ENCODE data around the gene FCHSD2. TPM values are rescaled to one million over a fixed set of nuclear protein-coding genes. Genes with fewer than 3 reads are reported as not detected.

FCHSD2 gene
- total and polyA plus RNA-seq, 5 experiments from 2014 or later: 11.8 to 70.0 (median 15.6) TPM

- H3K9me3 Mint-ChIP-seq: no peaks in the 10 kb centered on the region
- no peaks in the 10 kb centered on the region for H3K27me3 Mint-ChIP-seq
- H3K36me3 Mint-ChIP-seq: peaks cover 7 to 35% (median 13%) of the 10 kb centered on the region in 3 donors
- POLR2A ChIA-PET: no interaction called here
- H3K4me3 Mint-ChIP-seq: no peak overlapping the region
- no peak for ATAC-seq
- peak overlapping the region in 1 of 10 donors; percentile 29 for H3K27ac Mint-ChIP-seq
- DNase-seq: no peak
- peaks cover 7 to 24% (median 11%) of the 10 kb centered on the region in 4 donors for H3K4me1 Mint-ChIP-seq
These were observed 176.4 kb downstream of the FCHSD2 start for GRCh38 chr11:72965672-72966071.

DNA sequence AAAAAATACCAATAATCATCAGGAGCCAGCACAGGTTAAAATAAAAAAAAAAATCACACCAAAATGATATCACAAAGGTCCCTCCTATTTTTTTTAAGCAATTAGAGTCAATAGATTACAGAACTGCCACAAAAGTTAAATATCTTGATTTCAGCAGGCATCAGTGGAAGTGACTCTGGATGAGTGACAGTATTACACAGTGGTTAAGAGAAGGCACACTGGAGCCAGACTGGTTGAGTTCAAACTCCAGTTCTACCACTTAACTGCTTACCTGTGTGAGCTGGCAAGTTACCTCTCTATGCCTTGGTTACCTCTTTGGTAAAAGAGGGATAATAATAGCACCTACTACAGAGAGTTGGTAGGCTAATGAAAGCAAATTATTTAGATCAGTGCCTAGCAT, 179.4 kb downstream of the FCHSD2 start:
- H3K9me3 Mint-ChIP-seq: no peaks in the 10 kb centered on the region
- H3K4me3 Mint-ChIP-seq: no peak overlapping the region
- DNase-seq (no peak), ATAC-seq (no peak)
- no peaks in the 10 kb centered on the region for H3K27me3 Mint-ChIP-seq
- H3K4me1 Mint-ChIP-seq: peaks cover 0 to 5% (median 1%) of the 10 kb centered on the region in 4 donors
- no peak overlapping the region for H3K27ac Mint-ChIP-seq
- H3K36me3 Mint-ChIP-seq: peaks cover 17 to 47% (median 24%) of the 10 kb centered on the region in 3 donors
- POLR2A ChIA-PET: no interaction called here

GRCh38 chr11:72962084-72962483, 180.0 kb downstream of the FCHSD2 start:
- DNase-seq (no peak), ATAC-seq (no peak)
- Mint-ChIP-seq H3K27ac (no peak overlapping the region), H3K4me3 (no peak overlapping the region), H3K27me3 (no peaks in the 10 kb centered on the region), H3K36me3 (peaks cover 13 to 48% (median 28%) of the 10 kb centered on the region in 3 donors), H3K4me1 (peaks cover 0 to 5% (median 1%) of the 10 kb centered on the region in 4 donors), H3K9me3 (peaks cover 0 to 4% (median 0%) of the 10 kb centered on the region in 9 donors)
- POLR2A ChIA-PET: interaction anchor here (0.9 kb wide), 1 partner anchor 56 kb away, joined by 5 read pairs; no protein-coding TSS in a partner anchor

- H3K27ac Mint-ChIP-seq: no peak overlapping the region
- ATAC-seq: no peak
- POLR2A ChIA-PET: no interaction called here
- H3K36me3 Mint-ChIP-seq: peaks cover 8 to 42% (median 25%) of the 10 kb centered on the region in 3 donors
- H3K4me3 Mint-ChIP-seq: no peak overlapping the region
- H3K4me1 Mint-ChIP-seq: peaks cover 0 to 10% (median 1%) of the 10 kb centered on the region in 4 donors
- H3K9me3 Mint-ChIP-seq: peaks cover 0 to 4% (median 0%) of the 10 kb centered on the region in 9 donors
- no peak for DNase-seq
- H3K27me3 Mint-ChIP-seq: no peaks in the 10 kb centered on the region
These were observed 182.0 kb downstream of the FCHSD2 start for GRCh38 chr11:72959998-72960731.

DNA sequence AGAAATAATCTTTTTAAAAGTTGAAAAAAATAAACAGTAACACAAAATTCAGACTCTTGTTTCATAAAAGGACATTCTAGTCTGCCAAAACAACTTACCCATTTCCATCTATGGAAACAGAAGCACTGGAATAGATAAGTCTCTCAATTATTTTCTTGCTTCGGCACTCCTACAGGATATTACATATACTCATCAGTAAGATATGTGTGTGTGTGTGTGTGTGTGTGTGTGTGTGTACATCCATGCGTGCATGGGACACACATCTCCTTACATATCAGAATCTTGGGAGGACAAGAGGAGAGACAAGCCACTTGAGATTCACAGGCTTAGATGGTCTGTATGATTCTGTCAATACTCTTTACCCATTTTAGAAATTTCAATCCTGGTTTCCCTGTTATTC, 183.3 kb downstream of the FCHSD2 start:
- Mint-ChIP-seq H3K27ac (no peak overlapping the region), H3K27me3 (no peaks in the 10 kb centered on the region), H3K4me3 (no peak overlapping the region), H3K4me1 (peaks cover 0 to 15% (median 1%) of the 10 kb centered on the region in 4 donors), H3K36me3 (peaks cover 4 to 38% (median 25%) of the 10 kb centered on the region in 3 donors), H3K9me3 (peaks cover 0 to 4% (median 0%) of the 10 kb centered on the region in 9 donors)
- POLR2A ChIA-PET: no interaction called here
- no peak for ATAC-seq
- no peak for DNase-seq

GRCh38 chr11:72955466-72955865, 186.7 kb downstream of the FCHSD2 start:
- POLR2A ChIA-PET: no interaction called here
- Mint-ChIP-seq H3K27ac (no peak overlapping the region), H3K27me3 (no peaks in the 10 kb centered on the region), H3K36me3 (peaks cover 4 to 37% (median 28%) of the 10 kb centered on the region in 3 donors), H3K4me1 (peaks cover 0 to 40% (median 1%) of the 10 kb centered on the region in 4 donors), H3K4me3 (no peak overlapping the region), H3K9me3 (peaks cover 0 to 4% (median 0%) of the 10 kb centered on the region in 9 donors)
- ATAC-seq (no peak), DNase-seq (no peak)

GRCh38 chr11:72954860-72955259, 187.3 kb downstream of the FCHSD2 start:
- peaks cover 0 to 40% (median 1%) of the 10 kb centered on the region in 4 donors for H3K4me1 Mint-ChIP-seq
- peaks cover 0 to 4% (median 0%) of the 10 kb centered on the region in 9 donors for H3K9me3 Mint-ChIP-seq
- no peak overlapping the region for H3K4me3 Mint-ChIP-seq
- ATAC-seq (no peak), DNase-seq (no peak)
- peaks cover 4 to 34% (median 22%) of the 10 kb centered on the region in 3 donors for H3K36me3 Mint-ChIP-seq
- no peaks in the 10 kb centered on the region for H3K27me3 Mint-ChIP-seq
- POLR2A ChIA-PET: no interaction called here
- no peak overlapping the region for H3K27ac Mint-ChIP-seq

GRCh38 chr11:72953637-72954036, 188.5 kb downstream of the FCHSD2 start:
- Mint-ChIP-seq H3K4me3 (no peak overlapping the region), H3K27me3 (no peaks in the 10 kb centered on the region), H3K4me1 (peaks cover 0 to 45% (median 2%) of the 10 kb centered on the region in 4 donors), H3K27ac (peak overlapping the region in 1 of 10 donors; percentile 36), H3K9me3 (peaks cover 0 to 4% (median 0%) of the 10 kb centered on the region in 9 donors), H3K36me3 (peaks cover 4 to 28% (median 18%) of the 10 kb centered on the region in 3 donors)
- DNase-seq: no peak
- no peak for ATAC-seq
- POLR2A ChIA-PET: interaction anchor here (1.1 kb wide), 1 partner anchor 189 kb away, joined by 3 read pairs; no protein-coding TSS in a partner anchor

- DNase-seq (no peak), ATAC-seq (no peak)
- H3K36me3 Mint-ChIP-seq: peaks cover 4 to 18% (median 8%) of the 10 kb centered on the region in 3 donors
- POLR2A ChIA-PET: no interaction called here
- H3K27me3 Mint-ChIP-seq: no peaks in the 10 kb centered on the region
- H3K27ac Mint-ChIP-seq: peak overlapping the region in 2 of 10 donors; percentile 51 to 69
- H3K9me3 Mint-ChIP-seq: peaks cover 0 to 1% (median 0%) of the 10 kb centered on the region in 9 donors
- H3K4me1 Mint-ChIP-seq: peaks cover 0 to 45% (median 2%) of the 10 kb centered on the region in 4 donors
- no peak overlapping the region for H3K4me3 Mint-ChIP-seq
These were observed 190.2 kb downstream of the FCHSD2 start for GRCh38 chr11:72951888-72952287.

GRCh38 chr11:72951193-72951592, 190.9 kb downstream of the FCHSD2 start:
- H3K4me1 Mint-ChIP-seq: peaks cover 0 to 40% (median 2%) of the 10 kb centered on the region in 4 donors
- H3K9me3 Mint-ChIP-seq: peaks cover 0 to 1% (median 0%) of the 10 kb centered on the region in 9 donors
- peaks cover 4 to 18% (median 11%) of the 10 kb centered on the region in 3 donors for H3K36me3 Mint-ChIP-seq
- POLR2A ChIA-PET: no interaction called here
- no peaks in the 10 kb centered on the region for H3K27me3 Mint-ChIP-seq
- H3K27ac Mint-ChIP-seq: peak overlapping the region in 1 of 10 donors; percentile 69
- H3K4me3 Mint-ChIP-seq: no peak overlapping the region
- DNase-seq (no peak), ATAC-seq (no peak)

DNA sequence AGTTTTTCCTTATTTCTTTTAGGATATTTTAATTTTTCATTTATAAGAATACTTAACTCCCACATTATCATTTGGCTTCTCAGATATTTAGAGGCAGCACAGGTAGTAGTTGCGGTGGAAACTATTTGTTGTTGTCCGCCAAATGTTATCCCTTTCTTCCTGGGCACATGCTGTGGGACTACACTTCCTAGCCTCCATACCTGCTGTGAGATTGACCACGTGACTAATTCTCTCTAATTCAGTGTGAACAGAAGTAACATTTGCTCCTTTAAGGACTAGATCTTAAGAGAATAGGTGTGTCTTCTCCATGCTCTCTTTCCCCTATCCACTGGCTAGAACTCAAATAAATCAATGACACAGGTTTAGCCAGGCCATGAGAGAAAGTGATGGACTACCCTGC, 191.4 kb downstream of the FCHSD2 start:
- no peak for ATAC-seq

GRCh38 chr11:72947229-72947628, 194.9 kb downstream of the FCHSD2 start:
- Mint-ChIP-seq H3K9me3 (peaks cover 0 to 1% (median 0%) of the 10 kb centered on the region in 9 donors), H3K27me3 (no peaks in the 10 kb centered on the region), H3K4me3 (no peak overlapping the region), H3K4me1 (peaks cover 0 to 21% (median 2%) of the 10 kb centered on the region in 4 donors), H3K27ac (no peak overlapping the region), H3K36me3 (peaks cover 4 to 9% (median 6%) of the 10 kb centered on the region in 3 donors)
- DNase-seq (no peak), ATAC-seq (no peak)
- POLR2A ChIA-PET: no interaction called here

More for the DNA sequence above, 191.4 kb downstream of the FCHSD2 start:
- POLR2A ChIA-PET: no interaction called here
- Mint-ChIP-seq H3K4me3 (no peak overlapping the region), H3K9me3 (peaks cover 0 to 1% (median 0%) of the 10 kb centered on the region in 9 donors), H3K4me1 (peaks cover 0 to 35% (median 2%) of the 10 kb centered on the region in 4 donors), H3K27ac (peak overlapping the region in 1 of 10 donors; percentile 9), H3K36me3 (peaks cover 4 to 18% (median 7%) of the 10 kb centered on the region in 3 donors), H3K27me3 (no peaks in the 10 kb centered on the region)
- no peak for DNase-seq

DNA sequence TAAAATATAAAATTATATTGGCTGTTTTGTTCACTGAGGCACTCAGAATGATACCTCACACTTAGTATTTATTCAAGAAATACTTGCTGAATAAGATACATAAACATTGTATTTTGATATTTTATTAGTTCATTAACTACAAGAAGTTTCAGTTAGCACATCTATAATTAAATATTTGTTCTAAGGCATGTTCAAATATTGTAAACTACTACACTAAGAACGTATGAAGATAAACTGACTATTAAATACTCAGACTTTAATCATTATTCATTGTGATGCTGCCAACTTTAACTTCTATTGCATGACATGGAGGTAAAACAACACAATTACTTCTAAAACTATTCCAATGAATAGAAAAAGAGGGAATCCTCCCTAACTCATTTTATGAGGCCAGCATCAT, 198.5 kb downstream of the FCHSD2 start:
- Mint-ChIP-seq H3K9me3 (no peaks in the 10 kb centered on the region), H3K36me3 (peaks cover 4 to 16% (median 9%) of the 10 kb centered on the region in 3 donors), H3K4me3 (no peak overlapping the region), H3K27me3 (no peaks in the 10 kb centered on the region), H3K27ac (no peak overlapping the region), H3K4me1 (peaks cover 0 to 7% (median 2%) of the 10 kb centered on the region in 4 donors)
- ATAC-seq: no peak
- POLR2A ChIA-PET: no interaction called here
- no peak for DNase-seq
